ENCODE measurements around the gene C17orf78. TPM values are rescaled to one million over a fixed set of nuclear protein-coding genes. Genes with fewer than 3 reads are reported as not detected.
A peak's percentile ranks its signal among the peaks of the same experiment; 100 is the strongest.

The C17orf78 gene
- total and polyA plus RNA-seq, 2 of the 13 experiments (the other 11 are each of a cell fraction or from before 2014, with no cell fraction given) = not detected

DNA sequence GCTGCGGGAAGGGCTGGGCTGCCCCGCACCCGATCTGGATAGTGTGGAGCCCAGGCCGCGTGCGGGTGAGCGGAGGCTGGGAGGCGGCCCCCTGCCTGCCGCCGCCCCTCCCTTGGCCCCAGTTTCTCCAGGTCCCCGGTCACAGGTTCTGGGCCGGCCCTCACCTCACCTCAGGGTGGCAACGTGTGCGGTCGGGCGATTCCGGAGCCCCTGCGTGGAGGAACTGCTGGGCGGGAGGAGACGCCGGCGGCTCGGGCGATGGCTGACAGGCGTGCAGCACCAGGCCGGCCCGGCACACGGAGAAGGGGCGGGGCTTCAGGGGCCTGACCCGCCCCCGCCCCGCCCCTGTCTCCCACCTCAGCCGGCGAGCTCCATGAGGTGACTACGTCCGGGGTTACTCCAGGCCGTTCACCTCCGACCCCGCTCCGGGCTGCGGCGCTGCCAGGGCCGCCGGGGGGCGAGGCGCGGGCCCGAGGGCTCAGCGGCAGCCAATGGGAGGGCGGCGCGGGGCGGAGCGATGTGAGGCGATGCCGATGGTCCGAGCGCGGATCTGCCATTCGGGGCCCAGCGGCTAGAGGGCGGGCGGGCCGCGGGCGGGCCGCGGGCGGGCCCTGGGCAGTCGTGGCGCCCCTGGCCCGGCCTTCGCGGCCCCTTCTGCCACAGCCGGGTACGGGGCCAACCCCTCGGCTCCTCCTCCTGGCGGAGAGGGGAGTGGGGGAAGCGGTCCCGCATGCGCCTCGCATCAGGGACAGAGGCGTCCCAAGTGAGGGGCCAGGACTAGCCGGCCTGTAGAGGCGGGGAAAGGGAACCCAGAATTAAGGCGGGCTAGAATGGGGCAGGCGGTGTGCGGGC is 16.7 kb upstream of the C17orf78 start (continued):
- TF ChIP-seq MYC (CRISPR knock-in tag; IDR thresholded peaks at IDR 0.05; ENCODE audit: borderline replicate concordance) (peak; percentile 93), NFE2L1 (CRISPR knock-in tag; IDR thresholded peaks at IDR 0.05; ENCODE audit: borderline replicate concordance) (no peak; the same call in 1 of the 2 replicates), GLI4 (CRISPR knock-in tag; IDR thresholded peaks at IDR 0.05; ENCODE audit: borderline replicate concordance) (peak; percentile 90; the same call in 1 of the 2 replicates), ZNF33A (CRISPR knock-in tag; IDR thresholded peaks at IDR 0.05; ENCODE audit: borderline replicate concordance) (no peak), MYNN (CRISPR knock-in tag; IDR thresholded peaks at IDR 0.05; ENCODE audit: low read depth) (0 out of 2 replicates have a peak, but pooled peaks have one; percentile 58), GZF1 (CRISPR knock-in tag; IDR thresholded peaks at IDR 0.05) (no peak), ZFP82 (CRISPR knock-in tag; IDR thresholded peaks at IDR 0.05; ENCODE audit: borderline replicate concordance) (no peak), KLF9 (CRISPR knock-in tag; IDR thresholded peaks at IDR 0.05; ENCODE audit: low read depth) (0 out of 2 replicates have a peak, but pooled peaks have one; percentile 15), ZNF775 (CRISPR knock-in tag; IDR thresholded peaks at IDR 0.05; ENCODE audit: borderline replicate concordance) (no peak), DR1 (CRISPR knock-in tag; IDR thresholded peaks at IDR 0.05) (no peak; the same call in none of the 2 replicates), NKX3-1 (CRISPR knock-in tag; IDR thresholded peaks at IDR 0.05) (no peak; the same call in 1 of the 2 replicates), ATF7-NPFF (CRISPR knock-in tag; IDR thresholded peaks at IDR 0.05; ENCODE audit: low read depth) (no peak; the same call in 1 of the 2 replicates), TOE1 (CRISPR knock-in tag; IDR thresholded peaks at IDR 0.05) (no peak), SOX13 (IDR thresholded peaks at IDR 0.05) (no peak), SOX13 (CRISPR knock-in tag; conservative IDR thresholded peaks at IDR 0.05 in 1 of 2, IDR thresholded peaks at IDR 0.05 in 1 of 2) (no peak), U2AF2 (IDR thresholded peaks at IDR 0.05; ENCODE audit: low read depth, low read length) (no peak), AGO2 (optimal IDR thresholded peaks at IDR 0.05; ENCODE audit: low read depth, low read length) (peak; percentile 92), IRF2 (CRISPR knock-in tag; IDR thresholded peaks at IDR 0.05) (no peak; the same call in 1 of the 2 replicates), BRCA1 (CRISPR knock-in tag; IDR thresholded peaks at IDR 0.05) (no peak), PCBP1 (IDR thresholded peaks at IDR 0.05; ENCODE audit: borderline replicate concordance, low read depth, low read length) (0 out of 2 replicates have a peak, but pooled peaks have one; percentile 36), KDM1A (CRISPR knock-in tag; IDR thresholded peaks at IDR 0.05) (no peak), TSC22D2 (CRISPR knock-in tag; IDR thresholded peaks at IDR 0.05; ENCODE audit: borderline replicate concordance) (peak; percentile 48), TEF (CRISPR knock-in tag; IDR thresholded peaks at IDR 0.05) (no peak)
- TF ChIP-seq, protein P1, sequence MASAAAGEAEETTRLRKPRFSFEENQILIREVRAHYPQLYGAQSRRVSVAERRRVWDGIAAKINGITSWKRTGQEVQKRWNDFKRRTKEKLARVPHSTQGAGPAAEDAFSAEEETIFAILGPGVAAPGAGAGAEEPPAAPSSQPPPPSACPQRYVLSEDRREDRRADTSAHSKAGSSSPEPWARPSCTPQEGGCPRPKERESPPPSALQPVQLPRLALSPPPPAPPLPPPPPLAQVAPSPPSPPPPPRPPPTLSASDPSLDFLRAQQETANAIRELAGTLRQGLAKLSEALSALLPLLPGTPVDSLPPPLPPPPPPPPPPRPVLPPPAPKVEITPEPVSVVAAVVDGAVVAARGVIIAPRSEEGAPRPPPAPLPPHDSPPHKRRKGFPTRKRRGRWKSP (CRISPR knock-in tag; IDR thresholded peaks at IDR 0.05) = no peak
- TF ChIP-seq, protein P2, sequence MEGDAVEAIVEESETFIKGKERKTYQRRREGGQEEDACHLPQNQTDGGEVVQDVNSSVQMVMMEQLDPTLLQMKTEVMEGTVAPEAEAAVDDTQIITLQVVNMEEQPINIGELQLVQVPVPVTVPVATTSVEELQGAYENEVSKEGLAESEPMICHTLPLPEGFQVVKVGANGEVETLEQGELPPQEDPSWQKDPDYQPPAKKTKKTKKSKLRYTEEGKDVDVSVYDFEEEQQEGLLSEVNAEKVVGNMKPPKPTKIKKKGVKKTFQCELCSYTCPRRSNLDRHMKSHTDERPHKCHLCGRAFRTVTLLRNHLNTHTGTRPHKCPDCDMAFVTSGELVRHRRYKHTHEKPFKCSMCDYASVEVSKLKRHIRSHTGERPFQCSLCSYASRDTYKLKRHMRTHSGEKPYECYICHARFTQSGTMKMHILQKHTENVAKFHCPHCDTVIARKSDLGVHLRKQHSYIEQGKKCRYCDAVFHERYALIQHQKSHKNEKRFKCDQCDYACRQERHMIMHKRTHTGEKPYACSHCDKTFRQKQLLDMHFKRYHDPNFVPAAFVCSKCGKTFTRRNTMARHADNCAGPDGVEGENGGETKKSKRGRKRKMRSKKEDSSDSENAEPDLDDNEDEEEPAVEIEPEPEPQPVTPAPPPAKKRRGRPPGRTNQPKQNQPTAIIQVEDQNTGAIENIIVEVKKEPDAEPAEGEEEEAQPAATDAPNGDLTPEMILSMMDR (CRISPR knock-in tag; IDR thresholded peaks at IDR 0.05) = no peak; the same call in 1 of the 2 replicates
- TF ChIP-seq, protein P3, sequence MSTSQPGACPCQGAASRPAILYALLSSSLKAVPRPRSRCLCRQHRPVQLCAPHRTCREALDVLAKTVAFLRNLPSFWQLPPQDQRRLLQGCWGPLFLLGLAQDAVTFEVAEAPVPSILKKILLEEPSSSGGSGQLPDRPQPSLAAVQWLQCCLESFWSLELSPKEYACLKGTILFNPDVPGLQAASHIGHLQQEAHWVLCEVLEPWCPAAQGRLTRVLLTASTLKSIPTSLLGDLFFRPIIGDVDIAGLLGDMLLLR (CRISPR knock-in tag; IDR thresholded peaks at IDR 0.05) = peak; percentile 72; the same call in 1 of the 2 replicates
